Ovary (tissue), 3 donors: ENCODE results near the gene KCNJ9.

Experiments
- CTCF ChIP-seq, 3 donors: fragments of 450-650 bp in 2 of 3; fragments of 200-600 bp in 1 of 3; IDR thresholded peaks; one replicate each; pipeline versions ENCODE4 v1.5.1 to v1.8.0; 2016 to 2022; ENCODE audit warnings: antibody characterized with exemption in 3 of 3, mild to moderate bottlenecking in 1 of 3
- POLR2A ChIP-seq: fragments of 450-650 bp; IDR thresholded peaks from one replicate; pipeline ENCODE4 v1.6.1; 2017; ENCODE audit warnings: antibody characterized with exemption, mild to moderate bottlenecking, moderate library complexity
- donor health status: DM: no; HTN: no; CAD: no.

DNA sequence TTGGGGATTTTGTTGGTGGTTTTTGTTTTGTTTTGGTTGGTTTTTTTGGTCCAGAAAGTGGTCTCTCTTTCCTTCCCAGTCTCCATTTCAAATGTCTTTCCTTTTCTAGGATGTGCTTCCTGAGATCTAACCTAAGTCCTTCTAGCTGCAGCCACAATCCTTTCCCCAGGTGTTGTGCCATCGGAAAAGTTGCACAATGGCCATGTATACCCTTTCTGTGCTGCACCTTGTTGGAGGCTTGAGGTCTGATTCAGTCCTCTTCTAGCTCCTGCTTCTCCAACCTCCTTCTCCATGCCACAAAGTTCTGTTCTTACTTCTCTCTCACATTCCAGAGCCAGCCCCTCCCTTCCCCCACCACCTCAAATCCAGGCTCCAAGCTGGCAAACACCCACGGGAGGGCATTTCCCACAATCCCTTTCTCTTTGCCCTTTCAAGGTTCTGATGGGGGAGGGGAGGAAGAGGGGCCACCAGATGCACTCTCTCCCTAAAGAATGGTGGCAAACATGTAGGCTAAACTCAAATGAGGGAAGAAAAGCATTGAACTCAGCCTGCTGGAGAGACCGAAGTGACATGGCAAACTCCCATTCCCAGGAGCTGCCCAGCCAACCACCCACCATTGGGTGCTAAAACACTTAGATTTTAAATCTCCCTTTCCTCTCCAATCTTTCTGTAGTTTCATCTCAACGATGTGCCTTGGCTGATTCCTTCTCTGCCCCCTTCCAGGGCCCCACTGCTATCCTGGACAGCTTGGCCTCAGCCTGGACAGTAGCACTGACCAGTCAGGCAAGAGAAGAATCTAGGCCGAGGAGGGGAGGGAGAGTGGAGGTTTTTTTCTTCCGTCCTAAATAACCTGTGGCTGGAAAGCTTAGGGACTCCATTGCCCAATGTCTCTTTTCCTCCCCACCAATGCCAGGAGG, 14.3 kb upstream of the KCNJ9 start:
- TF ChIP-seq CTCF (IDR thresholded peaks at IDR 0.05): no peak
- TF ChIP-seq POLR2A: no peak
